GM18868 (cell line): ENCODE results near the gene RGS3.

Experiments
- ATAC-seq: cut with Tn5 transposase; IDR thresholded peaks from one replicate; pipeline ENCODE4 v1.9.1; 2021; ENCODE audit warnings: mild to moderate bottlenecking, moderate library complexity; ENCODE audit not compliant: unreplicated experiment

RGS3 gene

GRCh38 chr9:113582698-113583200, 119.2 kb downstream of the RGS3 start:
- ATAC-seq = no peak

GRCh38 chr9:113583511-113584427, 120.2 kb downstream of the RGS3 start:
- no peak for ATAC-seq

DNA sequence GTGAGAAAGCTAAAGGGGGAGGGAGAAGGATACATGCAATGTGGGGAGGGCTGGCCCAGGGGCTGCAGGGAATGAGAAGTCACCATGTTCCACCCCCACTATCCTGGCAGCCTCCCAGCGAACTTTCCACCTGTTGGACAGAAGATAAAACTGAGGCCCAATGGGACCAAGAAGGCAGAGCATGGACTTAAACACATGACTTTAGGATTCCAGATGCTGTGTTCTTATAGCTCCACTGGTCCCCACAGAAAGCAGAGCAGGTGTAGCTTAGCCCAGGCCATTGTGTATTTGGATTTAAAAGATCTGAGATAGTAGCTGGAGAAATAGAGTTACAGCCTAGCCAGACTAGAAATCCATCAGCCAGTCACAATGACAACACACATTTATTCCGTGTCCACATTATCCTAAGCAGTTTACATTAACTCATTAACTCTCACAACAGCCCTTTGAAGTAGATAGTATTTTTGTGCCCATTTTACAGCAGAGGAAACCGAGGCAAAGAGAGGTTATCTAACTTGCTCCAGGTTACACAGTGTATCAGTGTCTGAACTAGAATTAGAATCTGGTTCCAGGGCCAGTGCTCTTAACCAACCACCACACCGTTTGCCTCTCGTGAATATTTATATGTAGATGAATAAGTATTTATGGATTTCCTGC, 121.0 kb downstream of the RGS3 start:
- ATAC-seq = no peak

DNA sequence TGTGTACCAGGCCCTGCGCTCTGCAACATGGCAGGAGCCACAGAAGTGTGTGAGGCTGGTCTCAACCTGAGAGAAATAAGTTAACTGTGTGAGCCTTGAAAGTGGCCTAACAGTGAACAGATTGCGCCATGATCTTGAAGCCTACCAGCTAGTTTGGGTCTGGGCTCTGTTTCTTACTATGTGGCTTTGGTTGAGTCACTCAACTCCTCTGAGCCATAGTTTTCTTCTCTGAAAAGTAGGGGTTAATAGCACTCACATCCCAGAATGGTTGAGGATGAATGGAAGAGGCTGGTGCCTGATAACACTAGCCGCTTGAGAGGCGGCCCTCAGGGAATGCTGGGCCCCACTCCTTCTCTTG, 121.5 kb downstream of the RGS3 start:
- no peak for ATAC-seq

GRCh38 chr9:113585555-113585954, 122.0 kb downstream of the RGS3 start:
- ATAC-seq = no peak

DNA sequence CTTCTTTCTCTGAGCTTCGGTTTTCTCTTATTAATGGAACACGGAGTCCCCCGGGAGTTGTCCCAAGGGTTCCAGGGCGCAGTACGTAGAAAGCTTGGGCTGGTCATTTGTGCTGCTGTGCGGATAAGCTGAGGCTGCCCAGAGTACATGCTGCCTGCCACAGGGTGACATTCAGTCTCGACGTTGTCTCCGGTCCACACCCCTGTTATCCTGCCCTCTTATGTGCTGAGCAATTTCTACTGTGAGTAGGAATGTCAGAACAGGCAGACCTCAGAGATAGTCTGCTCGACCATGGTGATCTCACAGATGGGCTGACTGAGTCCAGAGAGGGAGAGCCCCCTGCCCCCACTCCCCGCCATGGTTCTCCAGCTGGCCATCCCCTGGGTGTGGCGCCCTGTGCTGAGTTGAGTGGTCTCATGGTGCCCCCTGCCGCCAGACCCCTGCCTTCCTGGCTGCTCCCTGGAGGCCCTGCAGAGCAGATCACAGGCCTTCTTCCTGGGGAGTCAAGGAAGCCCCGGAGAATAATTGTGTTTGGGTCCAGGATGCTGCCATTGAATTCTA, 124.0 kb downstream of the RGS3 start:
- ATAC-seq = no peak

GRCh38 chr9:113588242-113588810, 124.8 kb downstream of the RGS3 start:
- ATAC-seq = no peak

GRCh38 chr9:113588936-113589335, 125.4 kb downstream of the RGS3 start:
- no peak for ATAC-seq

GRCh38 chr9:113589407-113589806, 125.9 kb downstream of the RGS3 start:
- ATAC-seq = no peak

DNA sequence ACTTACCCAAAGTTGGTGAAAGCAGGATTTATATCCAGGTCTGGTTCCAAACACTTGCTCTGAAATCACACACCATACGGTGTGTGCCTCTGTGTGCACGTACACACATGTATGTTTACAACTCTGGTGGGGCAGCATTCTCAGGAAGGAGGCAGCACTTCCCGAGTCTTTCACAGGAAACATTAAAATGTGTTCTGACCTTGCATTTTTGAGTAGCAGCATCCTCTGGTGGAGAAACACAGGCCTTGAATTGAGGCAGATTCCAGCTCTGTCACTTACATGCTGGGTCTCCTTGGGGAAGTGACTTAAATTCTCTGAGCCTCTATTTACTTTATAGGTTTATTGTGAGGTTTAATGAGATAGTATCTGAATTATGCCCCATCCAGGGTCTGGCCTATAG, 126.4 kb downstream of the RGS3 start:
- ATAC-seq = no peak

- ATAC-seq = no peak
These were observed 126.9 kb downstream of the RGS3 start for GRCh38 chr9:113590389-113590788.

GRCh38 chr9:113590991-113591898, 127.7 kb downstream of the RGS3 start:
- peak; percentile 41 for ATAC-seq

DNA sequence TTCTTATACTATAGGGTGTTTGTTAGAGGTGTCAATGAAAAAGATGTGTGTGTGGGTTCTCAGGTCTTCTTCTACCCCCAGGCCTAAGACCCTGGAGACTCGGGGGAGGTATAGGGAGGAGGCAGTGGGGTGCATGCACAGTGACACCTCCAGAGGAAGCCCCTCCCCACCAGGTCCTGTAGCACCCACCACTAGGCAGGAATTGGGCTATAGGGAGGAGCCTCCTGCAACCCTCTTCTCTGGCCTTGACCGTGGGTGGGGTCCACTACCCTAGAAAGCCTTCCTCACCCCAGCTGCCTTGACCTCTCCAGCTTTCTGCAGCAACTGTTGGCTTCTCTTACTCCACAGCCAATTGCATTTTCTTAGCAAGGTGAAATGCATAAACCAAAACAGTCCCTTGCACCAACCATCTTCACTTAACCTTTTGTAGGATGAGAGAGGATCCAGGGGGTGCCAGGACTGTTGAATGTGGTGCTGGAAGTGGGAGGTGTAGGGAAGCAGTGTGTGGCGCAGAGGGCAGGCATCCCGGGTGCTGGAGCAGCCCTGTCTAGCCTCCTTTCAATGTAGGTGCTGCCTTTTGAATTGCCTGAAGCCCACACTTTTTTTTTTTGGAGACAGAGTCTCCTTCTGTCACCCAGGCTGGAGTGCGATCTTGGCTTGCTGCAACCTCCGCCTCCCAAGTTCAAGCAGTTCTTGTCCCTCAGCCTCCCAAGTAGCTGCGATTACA, 128.5 kb downstream of the RGS3 start:
- ATAC-seq = no peak

DNA sequence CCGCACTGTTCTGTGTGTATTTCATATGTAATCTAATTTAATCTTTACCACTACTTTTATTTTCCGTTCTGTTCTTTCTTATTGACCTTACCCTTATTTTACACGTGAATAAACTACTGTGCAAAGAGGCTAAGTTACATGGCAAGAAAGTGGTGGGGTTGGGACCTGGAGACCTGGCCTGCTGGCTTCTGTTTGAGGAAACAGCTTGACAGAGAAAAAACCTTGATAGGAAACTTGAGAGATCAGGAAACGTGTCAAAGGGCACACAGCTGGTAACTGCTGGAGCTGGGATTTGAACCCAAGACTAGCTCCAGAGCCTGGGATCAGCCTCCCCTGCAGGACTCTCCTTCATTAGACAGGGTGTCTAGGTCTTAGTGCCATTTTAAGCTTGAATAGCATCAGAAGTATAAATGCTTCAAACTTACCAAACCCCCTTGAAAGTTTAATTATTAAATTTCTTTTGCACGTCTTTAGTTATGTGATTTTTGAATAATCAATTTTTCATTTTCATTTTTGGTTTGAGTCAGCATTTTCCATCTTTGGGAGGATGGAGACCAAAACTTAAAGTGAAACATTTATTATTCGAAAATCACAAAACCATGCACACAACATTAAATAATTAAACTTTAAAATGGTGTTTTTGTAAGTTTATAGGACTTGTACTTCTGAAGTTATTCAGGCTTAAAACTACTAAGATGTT, 129.5 kb downstream of the RGS3 start:
- ATAC-seq = no peak

DNA sequence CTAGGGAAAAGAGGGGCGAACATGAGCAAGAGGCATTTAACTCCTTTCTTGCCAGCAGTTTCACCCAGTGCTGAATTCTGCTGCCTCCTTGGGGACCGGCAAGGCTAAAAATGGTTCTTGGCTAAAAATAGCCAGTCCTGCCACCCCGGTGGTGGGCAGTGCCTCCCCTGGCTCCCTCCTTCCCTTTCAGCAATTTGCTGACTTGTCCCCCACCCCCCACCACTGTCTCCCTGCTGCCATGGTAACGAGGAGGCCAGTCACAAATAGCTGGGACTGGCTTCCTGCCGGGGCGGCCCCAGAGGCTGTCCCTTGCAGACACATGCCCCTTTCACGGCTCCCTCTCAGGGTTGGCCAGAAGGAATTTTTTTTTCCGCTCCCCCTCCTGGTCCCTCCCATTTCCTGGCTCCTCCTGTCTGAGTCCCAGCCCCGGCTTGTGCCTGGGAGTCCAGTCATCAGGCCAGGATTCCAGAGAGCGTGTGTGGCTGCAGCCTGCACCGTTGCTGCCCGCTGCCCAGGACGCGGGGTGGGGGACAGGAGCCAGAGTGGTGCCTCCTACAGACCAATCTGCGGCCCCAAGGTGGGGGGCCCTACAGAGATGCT, 130.3 kb downstream of the RGS3 start:
- ATAC-seq = peak; percentile 80

GRCh38 chr9:113594484-113595299, 131.2 kb downstream of the RGS3 start:
- ATAC-seq = no peak

GRCh38 chr9:113596616-113597320, 133.2 kb downstream of the RGS3 start:
- no peak for ATAC-seq
